ELF-1 (cell line): ENCODE results near the gene SEZ6.
A peak's percentile ranks its signal among the peaks of the same experiment; 100 is the strongest.

Experiments used
- DNase-seq: peaks from one replicate; pipeline ENCODE4 v3.0.0-alpha.2; 2016; ENCODE audit warnings: low read depth, low spot score

The SEZ6 gene, protein sequence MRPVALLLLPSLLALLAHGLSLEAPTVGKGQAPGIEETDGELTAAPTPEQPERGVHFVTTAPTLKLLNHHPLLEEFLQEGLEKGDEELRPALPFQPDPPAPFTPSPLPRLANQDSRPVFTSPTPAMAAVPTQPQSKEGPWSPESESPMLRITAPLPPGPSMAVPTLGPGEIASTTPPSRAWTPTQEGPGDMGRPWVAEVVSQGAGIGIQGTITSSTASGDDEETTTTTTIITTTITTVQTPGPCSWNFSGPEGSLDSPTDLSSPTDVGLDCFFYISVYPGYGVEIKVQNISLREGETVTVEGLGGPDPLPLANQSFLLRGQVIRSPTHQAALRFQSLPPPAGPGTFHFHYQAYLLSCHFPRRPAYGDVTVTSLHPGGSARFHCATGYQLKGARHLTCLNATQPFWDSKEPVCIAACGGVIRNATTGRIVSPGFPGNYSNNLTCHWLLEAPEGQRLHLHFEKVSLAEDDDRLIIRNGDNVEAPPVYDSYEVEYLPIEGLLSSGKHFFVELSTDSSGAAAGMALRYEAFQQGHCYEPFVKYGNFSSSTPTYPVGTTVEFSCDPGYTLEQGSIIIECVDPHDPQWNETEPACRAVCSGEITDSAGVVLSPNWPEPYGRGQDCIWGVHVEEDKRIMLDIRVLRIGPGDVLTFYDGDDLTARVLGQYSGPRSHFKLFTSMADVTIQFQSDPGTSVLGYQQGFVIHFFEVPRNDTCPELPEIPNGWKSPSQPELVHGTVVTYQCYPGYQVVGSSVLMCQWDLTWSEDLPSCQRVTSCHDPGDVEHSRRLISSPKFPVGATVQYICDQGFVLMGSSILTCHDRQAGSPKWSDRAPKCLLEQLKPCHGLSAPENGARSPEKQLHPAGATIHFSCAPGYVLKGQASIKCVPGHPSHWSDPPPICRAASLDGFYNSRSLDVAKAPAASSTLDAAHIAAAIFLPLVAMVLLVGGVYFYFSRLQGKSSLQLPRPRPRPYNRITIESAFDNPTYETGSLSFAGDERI

DNA sequence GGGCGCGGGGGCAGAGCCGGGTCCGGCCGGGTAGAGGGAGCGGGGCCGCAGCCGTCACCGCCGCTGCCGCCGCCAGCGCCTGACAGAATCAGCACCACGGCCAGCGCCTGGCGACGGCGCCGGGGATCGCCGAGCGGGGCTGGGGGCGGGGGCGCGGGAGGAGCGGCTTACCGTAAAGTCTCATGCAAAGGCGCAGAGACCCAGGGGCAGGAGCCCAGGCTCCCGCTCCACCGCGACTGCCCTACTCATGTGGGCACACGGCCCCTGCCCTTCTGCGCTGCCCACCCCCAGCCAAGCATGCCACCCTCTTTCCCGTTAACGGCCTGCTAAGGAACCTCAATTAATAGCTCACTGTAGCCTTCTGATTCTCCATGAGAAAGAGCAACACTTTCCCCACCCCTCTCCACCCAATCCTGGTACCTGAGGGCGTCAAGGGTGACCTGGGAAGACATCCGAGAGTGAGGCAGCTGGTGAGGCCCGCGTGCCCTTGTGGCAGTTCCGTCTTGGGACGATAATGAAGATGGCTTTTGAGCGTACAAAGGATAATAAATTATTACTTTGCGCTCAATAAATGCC is at the start of gene SEZ6:
SEZ6 (minus strand) TSS at position 98 of the 576 bp plus-strand sequence. CDS start 164 bp downstream, outside the sequence.
- peak; percentile 81 for DNase-seq

DNA sequence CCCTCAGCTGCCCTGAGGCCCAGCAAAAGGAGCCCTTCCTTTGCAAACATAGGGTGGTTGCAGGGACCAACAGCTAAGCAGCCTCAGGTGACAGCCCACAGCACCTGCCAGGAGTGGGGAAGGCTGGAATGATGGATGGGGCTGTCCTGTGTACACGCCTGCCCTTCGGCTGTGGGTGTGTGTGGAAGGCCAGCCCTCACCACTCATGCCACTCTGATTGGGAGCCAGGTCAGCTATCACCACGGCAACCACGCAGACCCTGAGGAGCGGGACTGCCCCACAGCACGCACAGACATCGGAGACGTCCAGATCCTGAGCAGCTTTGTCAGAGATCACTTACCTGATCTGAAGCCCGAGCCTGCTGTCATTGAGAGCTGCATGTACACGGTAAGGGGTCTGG is 49.0 kb upstream of the SEZ6 start:
- peak; percentile 79 for DNase-seq

DNA sequence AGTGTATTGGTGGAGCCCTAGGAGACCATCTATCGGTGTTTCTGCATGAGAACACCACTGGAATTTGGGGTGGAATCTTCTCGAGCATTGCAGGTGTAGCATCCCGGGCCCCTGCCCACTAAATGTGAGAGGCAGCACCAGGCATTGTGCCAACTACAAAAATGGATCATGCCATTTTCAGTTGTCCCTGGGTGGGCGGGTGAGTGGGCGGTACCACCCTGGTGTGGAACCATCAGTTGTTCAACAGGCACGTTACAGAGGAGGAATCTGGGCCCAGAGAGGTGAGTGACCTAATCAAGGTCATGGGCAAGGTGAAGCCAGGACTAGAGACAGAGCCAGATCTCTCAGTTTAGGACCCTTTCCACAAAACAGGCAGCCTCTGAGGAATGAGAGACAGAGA is 45.9 kb upstream of the SEZ6 start:
- no peak for DNase-seq

DNA sequence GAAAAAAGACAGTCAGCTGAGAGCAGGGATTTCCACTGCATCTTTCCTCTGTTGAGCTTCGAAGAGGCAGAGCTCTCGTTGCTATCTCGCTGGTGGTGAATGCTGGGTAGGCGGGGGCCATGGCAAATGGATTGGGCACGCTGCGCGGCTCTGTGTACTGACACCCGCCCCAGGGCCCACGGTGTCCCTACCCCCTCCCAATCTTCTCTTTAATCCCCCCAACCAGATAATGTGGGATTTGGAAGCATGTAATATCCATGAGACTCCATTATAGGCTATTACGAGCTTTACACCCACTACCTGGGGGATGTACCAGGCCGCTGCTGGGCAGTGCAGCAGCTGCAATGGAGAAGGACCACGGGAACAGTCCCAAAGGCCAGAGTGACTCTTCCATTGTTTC is 45.4 kb upstream of the SEZ6 start:
- no peak for DNase-seq

DNA sequence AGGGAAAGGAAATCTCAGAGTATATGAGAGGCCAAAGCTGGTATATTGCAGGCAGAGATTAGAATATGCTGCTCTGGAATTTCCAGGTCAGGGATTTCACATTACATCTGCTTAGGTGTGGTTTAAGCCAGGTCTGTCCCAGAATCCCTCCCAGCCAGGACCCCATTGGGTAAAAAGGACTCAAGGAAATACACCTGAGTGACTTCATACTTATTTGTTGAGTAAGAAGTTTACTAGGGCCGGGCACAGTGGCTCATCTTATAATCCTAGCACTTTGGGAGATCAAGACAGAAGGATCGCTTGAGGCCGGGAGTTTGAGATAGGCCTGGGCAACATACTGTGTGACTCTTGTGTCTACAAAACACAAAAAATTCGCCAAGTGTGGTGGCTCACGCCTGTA is 44.3 kb upstream of the SEZ6 start:
- DNase-seq, result no peak

DNA sequence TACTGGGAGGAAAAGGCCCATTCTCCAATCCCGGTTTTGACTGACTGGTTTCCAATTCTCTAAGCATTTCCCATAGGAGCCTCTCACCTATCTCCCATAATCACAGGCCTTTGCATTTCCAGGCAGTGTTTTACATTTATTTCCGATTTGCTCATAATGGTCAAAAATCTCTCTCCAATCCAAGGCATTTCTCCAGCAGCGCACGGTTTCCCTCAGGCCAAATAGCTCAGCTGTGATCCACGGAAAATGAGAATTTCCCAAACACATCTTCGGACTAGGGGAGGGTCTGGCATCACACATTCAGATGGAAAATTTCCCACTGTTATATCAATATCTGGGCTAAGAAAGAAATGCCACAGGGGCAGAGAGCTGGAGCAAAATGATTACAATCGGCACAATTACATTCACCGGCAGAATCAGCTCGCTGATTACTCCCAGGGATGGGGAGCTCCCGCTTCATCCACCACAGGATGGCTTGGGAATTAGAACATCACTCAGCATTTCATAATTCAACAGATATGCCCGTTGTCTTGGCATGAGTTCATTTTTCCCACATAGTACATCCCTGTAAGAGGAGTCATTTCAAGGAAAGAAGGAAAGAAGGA is 43.8 kb upstream of the SEZ6 start:
- DNase-seq, result no peak

DNA sequence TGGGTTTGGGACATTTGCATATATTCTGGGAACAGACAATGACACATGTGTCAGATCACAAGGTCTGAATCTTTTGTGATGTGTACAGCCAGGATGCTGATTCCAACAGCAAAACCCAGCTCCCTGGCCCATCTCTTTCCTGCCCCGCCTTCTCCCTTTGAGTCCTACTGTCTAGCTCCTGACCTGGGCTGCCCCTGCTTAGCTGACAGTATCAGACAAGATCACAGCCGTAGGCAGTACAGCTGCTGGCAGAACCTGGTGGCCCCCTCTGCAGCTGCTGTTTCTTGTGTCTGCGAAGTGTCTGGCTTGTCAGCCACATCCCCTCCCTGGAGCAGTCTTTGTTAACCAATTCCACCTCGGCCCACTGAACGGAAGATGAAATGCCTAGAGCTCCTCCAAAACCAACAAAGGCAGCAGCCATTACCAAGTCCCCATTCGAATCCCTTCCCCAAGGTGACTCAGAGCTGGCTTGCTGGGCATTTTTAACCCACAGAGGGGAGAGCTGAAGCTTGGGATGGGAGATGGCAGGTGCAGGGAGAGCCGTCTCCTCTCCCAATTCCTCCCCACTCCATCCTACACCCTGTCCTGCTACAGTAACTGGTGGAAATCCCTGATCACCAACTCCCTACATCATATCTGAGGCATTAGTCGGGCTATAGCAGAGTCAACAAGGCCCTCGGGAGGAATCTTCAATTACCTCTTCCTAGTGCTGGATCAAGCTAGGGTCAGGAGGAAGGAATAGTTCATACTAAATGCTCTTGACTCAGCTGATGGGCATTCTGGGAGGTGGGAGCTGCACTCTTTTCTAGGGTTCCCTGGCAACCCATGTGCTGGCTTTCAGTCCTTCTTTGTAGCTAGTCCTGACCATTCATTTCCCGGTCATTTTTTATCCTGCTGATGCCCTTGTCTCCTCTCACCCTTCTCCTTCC is 42.9 kb upstream of the SEZ6 start:
- DNase-seq, result peak; percentile 97

DNA sequence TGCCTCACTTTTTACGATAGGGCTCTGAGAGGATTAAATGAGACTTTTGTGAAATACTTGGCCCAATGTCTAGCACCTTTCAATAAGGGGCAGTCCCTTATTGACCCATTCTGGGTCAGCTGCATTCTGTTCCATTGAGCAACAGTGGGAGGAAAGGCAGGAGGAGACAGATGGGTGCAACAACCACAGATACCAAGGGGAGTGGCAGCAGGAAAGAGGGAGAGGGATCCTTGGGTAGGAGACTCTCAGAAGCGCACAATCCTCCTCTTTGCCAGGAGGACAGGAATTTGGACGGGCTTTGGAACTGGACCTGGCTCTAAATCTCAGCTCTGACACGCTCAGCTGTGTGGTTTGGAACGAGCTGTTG is 40.6 kb upstream of the SEZ6 start:
- no peak for DNase-seq

DNA sequence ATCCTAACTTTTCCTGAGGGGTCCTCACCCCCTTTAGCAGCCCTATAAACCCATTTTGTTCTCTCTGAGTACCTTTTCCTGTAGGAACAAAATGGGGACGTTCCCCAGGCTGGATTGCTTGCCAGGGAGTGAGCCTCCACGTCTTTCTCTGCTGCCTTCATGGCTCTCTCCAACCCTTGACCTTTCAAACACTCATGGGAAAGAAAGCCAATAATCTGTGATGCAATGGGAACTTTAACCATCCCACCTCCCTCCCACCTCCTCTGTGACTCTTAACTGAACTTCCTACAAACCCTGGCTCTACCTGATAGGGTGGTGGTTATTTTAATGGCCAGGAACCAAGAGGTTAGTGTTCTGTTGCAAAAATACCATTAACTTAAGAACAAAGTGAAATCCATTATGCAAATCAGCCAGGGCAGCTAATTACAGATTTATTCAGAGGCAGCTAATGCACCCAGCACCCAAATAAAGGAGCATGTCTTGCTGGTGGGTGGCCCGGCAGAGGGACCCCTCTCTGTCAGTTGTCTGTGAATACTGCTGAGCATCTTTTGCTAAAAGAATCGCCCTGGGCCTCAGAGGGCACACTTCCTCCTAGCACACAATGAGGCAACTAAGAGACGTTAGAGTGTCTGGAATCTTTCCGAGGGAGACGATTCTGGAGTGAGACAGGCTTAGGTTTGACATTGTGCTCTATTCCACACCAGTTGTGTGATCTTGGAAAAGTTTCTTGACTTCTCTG is 40.1 kb upstream of the SEZ6 start:
- DNase-seq, result no peak

DNA sequence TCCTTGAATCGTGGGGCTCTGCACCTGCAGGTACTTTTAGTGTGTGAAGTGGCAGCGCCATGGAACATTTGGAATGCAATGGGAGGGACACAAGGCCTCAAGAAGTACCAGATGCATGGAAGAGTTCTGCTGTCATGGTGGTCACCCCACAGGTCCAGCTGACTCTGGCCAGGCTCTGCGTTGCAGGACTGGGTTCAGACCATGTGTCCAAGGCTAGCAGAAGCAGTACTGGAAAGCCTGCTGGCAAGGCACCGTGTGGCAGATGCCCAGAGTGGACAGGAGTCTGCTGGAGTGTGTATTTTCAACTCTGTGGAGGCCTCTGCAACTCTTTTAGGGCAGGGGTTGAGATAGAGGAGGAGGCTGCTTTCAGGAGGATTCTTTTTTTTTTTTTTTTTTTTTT is 39.2 kb upstream of the SEZ6 start:
- DNase-seq, result no peak

DNA sequence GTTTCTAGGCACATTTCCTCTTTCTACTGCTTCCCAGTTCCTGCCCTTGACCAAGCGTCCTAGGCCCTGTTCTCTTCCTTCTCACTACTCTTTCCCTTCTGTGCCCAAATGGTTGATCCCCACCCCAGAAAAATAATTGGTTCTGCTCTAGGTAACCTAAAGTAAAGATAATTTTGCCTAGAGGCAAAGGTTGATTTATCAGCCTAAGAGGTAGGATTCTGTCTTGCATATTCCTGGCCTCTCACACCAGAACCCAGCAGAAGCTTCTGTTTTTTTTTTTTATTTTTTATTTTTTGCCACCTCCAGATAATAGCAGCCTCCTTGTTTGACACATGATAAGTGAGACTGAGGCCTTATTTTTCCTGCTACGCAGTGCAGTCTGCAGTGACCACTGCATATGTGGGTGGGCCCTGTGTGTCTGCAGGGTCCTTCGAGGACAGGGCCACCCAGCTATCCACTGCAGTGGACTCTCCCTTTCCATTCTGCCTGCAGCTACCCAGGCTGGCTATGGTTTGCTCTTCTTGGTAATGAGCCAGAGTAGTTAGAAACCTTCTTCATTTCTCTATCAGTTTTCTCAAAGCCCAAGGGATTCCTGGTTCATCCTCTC is 37.8 kb upstream of the SEZ6 start:
- no peak for DNase-seq

DNA sequence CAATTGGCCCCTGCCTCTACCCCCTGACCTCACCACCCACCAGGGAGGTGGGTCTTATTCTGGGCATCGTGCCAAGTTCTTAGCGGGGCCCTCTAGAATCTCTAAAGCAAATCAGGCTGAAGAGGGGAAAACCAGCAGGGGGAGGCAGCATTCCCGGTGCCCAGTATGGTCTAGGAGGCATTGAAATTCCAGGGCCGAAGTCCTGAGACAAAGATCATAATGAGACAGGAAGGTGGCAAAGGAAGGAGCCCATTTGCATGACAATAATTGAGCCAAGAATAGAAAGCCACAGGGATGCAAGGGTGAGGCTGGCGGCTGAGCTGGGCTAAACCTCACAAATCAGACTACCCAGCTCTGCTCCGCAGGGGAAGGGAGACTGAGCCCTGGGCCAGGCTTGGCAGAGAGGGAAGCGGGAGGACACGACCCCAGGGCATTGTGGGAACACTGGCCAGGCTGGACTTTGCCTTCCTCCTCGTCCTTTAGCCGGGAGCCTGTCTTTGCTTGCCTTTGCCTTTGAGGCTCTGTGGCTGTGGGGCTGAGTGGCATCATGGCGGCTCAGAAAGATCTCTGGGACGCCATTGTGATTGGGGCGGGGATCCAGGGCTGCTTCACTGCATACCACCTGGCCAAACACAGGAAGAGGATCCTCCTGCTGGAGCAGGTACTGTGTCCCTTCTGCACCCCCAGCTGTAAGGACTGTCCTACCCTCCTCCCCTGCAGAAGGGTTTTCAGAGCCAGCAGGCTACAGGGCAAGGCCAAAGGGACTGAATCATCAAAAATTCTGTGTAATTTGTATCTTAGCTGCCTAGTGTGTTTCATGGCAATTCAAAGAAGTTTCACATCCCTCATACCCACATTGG is 37.1 kb upstream of the SEZ6 start, which contains the start of gene PIPOX:
PIPOX (plus strand) TSS at position 463 of the 860 bp plus-strand sequence; CDS start at position 548, 85 bp downstream.
- peak; percentile 89 for DNase-seq

DNA sequence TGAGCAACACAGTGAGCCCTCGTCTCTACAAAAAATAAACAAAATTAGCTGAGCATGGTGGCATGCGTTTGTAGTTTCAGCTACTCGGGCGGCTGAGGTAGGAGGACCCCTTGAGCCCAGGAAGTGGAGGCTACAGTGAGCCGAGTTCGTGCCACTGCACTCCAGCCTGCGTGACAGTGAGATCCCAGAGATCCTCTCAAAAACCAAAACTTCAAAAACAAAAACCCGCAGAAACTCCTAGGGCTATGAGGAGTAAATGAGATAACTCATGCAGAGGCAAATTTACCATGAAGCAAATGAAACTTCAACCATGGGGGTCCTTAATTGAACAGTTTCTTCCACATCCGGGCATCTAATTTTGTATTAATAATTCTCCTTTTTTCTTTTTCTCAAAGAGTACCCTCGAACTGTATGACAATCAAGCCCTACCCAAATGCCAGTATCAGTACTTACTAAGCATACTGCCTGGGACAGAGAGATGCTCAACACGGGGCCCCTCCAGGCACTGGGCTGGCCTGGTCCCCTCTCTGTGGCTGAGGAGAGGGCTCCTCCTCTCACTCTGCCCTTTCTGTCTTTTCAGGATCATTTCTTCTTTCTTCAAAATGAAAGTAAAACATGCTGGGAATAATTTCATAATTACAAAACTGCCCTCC is 36.3 kb upstream of the SEZ6 start:
- no peak for DNase-seq

DNA sequence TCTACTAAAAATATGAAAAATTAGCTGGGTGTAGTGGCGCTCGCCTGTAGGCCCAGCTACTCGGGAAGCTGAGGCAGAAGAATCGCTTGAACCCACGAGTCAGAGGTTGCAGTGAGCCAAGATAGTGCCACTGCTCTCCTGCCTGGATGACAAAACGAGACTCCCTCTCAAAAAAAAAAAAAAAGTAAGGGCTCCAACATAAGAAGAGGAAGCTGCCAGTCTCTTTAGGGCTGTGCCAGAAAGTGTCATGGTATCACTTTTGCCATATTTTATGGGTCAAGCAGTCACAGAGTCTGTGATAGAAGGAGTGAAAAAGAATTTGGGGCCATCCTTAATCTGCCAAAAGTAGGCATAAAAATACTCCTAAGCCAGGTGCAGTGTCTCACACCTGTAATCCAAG is 35.7 kb upstream of the SEZ6 start:
- no peak for DNase-seq

DNA sequence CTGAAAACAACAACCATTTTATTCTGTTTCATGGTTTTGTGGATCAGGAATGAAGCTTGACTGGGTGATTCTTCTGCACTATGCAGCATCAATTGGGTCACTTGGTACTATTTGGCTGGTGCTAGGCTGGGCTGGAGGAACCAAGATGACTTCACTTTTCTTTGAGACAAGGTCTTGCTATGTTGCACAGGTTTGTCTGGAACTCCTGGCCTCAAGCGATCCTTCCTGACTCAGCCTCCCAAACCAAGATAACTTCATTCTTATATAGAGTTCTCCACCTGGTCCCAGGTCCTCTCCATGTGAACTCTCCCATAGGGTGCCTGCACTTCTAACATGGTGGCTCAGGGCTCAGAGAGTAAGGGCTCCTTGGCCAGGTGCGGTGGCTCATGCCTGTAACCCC is 35.3 kb upstream of the SEZ6 start:
- DNase-seq, result no peak

DNA sequence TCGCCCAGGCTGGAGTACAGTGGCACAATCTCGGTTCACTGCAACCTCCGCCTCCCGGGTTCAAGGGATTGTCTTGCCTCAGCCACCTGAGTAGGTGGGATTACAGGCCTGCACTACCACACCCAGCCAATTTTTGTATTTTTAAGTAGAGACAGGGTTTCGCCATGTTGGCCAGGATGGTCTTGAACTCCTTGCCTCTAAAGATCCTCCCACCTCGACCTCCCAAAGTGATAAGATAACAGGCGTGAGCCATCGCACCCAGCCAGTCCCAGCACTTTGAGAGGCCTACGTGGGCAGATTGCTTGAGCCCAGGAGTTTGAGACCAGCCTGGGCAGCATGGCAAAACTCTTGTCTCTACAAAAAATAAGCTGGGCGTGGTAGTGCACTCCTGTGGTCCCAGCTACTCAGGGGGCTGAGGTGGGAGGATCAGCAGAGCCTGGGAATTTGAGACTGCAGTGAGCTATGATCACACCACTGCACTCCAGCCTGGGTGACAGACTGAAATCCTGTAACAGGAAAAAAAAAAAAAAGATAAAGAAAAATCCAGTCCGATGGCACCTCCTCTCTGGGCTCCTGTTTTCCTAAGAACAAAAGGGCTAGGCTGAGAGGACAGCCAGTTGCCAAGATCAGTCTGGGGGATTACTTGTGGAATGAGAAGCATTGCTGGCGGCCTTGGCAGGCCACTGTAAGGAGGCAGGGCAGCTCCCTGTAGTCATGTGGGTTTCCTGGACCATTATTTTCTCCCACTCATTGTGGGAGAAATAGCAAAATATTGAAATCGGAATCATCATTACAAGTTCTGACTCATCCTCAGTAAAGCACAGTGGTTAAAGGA is 34.1 kb upstream of the SEZ6 start:
- DNase-seq, result peak; percentile 62
